AG08396 (cell line): ENCODE data around the gene IL22RA1.
A peak's percentile ranks its signal among the peaks of the same experiment; 100 is the strongest.

Experiments used
- DNase-seq: peaks from one replicate; pipeline ENCODE4 v3.0.0; 2012; ENCODE audit warnings: low spot score, mixed read lengths

Gene IL22RA1

DNA sequence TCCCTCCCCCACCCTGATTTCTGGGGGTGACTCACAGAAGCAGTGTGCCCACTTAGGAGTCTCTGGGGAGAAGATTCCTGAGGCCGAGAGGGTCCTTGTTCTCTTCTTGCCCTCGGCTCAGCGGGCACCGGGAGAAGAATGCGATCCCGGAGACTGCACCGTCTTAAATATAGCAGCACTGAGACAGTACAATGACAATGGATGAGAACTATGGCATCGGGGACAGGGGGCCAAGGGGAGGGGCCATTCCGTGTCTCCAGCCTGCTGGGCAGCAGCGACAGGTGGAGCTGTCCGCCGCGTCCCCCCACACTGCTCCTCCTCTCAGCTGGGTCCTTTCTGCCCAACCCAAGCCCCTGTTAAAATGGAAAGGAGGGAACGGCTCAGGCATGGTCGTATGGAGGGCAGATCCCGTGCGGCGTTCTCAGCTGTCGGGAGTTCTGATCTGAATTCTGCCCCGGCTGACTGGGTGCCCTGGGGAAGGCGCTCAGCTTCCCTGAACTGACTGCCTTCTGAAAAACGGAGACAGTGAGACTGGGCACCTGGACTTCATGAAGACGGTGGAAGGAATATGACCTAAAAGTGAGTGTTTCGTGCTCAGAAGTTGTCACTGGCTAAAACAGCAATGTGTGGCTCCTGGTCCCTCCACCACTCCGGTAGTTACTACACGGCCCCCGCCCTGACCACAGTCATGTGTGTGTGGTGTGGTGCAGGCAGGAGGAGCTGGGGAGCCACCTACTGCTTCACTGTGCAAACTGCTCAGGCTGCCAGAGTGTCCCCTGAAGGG is 30.8 kb downstream of the IL22RA1 start, which contains the start of gene MYOM3:
Gene MYOM3, minus strand, starts transcription at position 140 of the 784 bp plus-strand sequence. CDS start 3,499 bp downstream, outside the sequence.
- peak; percentile 76 for DNase-seq

- DNase-seq: no peak
Observed at GRCh38 chr1:24111262-24111995, 31.5 kb downstream of the IL22RA1 start.

DNA sequence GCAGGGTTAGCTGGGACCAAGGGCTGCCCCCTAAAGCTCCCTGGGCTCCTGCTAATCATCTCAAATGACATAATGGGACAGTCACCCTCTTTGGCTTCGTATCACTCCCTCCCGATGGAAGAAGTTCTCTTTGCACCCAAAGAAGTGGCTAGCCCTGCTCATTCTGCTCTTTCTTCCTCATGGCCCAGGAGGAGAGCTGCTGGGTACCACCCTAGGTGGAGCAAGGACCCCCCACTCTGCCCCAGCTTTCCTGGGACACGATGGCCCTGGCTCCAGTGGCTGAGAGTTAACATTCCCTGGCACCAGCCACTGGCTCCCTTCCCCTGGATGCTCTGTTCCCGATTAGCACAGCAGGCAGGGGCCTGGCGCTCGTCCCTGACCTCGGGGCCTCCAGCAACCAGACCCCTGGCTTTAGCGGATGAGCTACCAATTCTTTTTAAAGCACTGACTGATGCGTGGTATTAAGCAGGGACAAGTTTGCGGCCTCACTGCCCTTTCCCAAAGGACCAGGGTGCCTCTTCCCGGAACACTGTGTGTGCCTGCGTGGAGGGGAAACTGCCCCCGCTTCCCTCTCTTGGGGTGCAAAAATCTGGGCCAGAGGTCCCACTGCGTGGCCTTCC is 32.2 kb downstream of the IL22RA1 start:
- no peak for DNase-seq

- DNase-seq: no peak
Observed at GRCh38 chr1:24109686-24110475, 33.1 kb downstream of the IL22RA1 start.

- no peak for DNase-seq
Observed at GRCh38 chr1:24109166-24109483, 33.8 kb downstream of the IL22RA1 start.

DNA sequence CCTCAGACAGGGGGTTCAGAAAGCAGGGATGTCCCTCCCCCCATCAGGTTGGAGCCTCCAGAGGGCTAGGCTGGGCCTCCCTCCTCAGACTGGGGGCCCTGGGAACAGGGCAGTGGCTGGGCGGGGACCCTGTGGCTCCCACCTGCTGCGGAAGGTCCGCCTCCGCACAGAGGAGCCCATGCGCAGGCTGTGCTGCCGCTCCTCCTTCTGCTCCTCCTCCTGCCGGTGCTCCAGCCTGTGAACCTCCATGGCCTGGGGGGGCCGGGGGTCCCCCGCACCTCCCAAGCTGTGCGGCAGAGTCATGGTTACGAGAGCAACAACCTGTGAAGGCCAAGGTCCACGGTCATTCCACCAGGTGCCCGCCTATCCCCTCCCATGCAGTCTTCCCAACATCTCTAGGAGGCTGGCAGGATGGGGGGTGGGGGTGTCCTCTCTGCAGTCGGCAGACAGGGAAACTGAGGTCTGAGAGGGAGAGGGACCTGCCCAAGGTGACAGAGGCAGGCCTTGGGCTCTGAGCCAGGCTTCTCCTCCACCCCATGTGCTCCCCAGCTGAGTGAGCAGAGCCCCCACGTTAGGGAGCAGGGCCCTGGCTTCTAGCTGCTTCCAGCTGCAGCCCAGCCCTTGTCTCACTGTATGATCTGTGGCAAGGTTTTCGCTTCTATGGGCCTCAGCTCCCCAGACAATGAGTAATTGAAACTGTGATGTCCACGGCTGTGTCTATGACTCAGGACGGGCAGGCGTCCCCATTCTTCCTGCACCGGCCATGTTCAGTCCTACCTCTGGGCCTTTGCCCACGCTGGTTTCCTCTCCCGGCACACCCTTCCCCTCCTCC is 34.4 kb downstream of the IL22RA1 start:
- DNase-seq: peak; percentile 78

GRCh38 chr1:24107462-24108138 is 35.3 kb downstream of the IL22RA1 start:
- peak; percentile 48 for DNase-seq

DNA sequence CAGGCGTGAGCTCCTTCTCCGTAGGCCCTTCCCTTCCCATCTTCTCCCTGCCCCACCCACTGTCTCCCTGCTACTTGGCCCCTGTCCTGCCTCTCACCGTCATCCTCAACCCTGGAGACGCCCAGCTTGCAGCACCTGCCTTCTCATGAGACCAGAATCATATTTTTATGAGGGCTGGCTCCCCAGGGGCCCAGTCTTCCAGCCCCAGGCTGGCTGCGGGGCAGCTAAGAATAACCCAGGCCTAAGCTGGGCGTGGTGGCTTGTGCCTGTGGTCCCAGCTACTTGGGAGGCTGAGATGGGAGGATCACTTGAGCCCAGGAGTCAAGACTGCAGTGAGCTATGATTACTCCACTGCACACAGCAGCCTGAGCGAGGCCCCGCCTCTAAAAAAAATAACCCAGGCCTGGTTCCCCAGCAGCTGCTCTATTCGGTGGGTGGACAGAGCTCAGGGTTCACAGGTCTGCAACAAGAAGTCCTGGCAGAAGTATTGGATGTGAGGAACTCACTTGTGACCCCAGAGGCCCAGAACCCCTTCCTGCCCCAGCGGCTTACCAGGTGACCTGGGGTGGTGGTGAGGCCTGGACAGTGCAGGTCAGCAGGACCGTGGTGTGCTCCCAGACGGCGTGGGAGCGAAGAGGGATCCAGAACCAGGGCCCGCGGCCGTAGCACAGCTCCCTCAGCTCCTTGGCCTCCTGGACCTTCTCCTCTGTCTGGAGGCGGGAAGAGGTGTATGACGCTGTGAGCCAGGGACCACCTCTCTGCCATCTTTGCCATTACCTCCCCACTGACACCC is 37.4 kb downstream of the IL22RA1 start:
- DNase-seq: no peak

DNA sequence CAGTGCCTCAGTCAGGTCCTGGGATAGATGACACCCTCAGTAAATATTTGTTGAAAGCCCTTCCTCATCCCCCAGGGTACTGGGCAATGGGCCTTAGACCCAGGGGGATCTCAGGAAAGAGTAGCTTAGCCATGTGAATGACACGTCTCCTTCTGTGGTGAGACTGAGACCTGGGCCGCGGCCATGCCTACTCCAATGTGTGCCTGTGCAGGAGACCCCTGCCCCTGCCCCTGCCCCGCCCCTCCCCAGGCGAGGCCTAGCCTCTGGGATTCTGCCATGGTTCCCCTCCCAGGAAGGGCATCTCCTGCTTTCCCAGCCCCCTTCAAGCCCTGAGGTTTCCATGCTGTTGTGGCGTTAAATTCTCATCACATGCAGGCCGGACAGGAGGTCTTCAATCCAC is 38.1 kb downstream of the IL22RA1 start:
- no peak for DNase-seq

DNA sequence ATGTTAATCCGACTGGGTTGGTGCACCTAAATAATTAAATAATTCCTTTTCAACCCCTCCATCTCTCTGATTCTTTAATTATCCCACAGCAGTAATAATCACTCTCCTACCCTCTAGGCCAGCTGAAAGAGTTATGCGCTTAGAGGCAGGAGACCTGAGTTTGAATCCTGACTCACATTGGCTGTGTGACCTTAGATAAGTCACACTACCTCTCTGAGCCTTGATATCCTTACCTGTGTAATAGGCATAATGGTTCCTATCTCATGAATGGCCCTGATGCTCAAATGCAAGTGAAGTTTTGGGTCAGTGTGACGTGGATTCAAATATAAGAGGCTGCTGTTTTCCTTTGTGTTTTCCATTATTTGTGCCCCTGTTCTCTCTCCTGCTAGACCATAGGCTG is 39.1 kb downstream of the IL22RA1 start:
- no peak for DNase-seq

- no peak for DNase-seq
Observed at GRCh38 chr1:24103408-24103807, 39.5 kb downstream of the IL22RA1 start.

- no peak for DNase-seq
Observed at GRCh38 chr1:24102961-24103360, 40.0 kb downstream of the IL22RA1 start.

- no peak for DNase-seq
Observed at GRCh38 chr1:24101796-24102586, 40.9 kb downstream of the IL22RA1 start.

DNA sequence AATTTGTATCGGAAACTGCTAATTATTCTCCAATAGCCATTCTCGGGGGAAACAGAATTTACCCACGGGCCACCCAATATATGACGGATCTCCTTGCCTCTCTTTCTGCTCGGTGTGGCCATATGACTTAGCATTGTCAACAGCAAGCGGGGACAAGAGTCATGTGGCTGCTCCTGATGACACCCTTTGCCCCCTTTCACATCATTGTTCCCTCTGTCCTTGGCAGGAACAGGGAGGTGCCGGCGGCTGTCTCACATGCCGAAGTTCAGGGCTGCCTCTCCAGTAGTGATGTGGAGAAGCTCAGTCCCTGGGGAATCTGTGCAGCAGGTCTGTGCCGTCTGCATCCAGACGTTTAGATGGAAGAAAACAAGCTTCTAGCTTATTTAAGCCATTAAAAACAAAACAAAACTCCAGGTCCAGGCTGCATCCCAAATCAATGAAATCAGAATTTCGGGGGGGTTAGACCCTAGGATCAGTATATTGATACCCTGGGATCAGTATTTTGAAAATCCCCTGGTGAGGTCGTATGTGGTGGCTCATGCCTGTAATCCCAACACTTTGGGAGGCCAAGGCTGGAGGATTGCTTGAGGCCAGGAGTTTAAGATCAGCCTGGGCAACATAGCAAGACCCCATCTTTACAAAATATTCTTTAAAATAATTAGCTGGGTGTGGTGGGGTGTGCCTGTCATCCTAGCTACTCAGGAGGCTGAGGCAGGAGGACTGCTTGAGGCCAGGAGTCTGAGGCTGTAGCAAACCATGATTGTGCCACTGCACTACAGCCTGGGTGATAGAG is 41.8 kb downstream of the IL22RA1 start:
- DNase-seq: no peak

DNA sequence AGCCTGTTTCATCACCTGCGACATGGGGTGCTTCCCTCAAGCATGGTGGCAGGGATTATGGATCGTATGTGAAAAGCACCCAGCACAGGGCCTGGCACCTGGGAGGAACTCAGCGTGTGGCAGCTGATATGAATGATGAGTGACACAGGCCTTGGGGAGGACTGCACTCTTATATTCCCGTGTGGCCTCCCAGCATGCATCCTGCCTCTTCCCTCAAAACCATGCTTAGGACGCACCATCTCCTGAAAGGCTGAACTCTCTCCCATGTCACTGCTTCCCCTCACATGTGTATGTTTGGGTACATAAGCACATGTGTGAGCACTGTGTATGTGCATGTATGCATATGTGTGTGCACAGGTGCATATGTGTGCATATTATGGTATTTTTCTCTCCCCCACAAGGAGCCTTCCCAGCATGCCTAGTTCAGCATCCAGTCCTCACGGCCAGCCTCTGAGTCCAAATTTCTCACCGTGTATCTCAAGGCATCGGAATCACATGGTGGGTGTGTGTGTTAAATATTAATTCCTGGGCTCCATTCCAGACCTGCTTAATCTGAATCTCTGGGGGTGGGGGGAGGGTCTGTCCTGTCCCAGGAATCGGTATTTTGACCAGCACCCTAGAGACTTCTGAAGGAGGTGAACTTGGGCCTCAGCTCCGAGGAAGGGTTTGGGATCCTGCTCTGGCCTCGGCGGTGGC is 43.8 kb downstream of the IL22RA1 start:
- no peak for DNase-seq

DNA sequence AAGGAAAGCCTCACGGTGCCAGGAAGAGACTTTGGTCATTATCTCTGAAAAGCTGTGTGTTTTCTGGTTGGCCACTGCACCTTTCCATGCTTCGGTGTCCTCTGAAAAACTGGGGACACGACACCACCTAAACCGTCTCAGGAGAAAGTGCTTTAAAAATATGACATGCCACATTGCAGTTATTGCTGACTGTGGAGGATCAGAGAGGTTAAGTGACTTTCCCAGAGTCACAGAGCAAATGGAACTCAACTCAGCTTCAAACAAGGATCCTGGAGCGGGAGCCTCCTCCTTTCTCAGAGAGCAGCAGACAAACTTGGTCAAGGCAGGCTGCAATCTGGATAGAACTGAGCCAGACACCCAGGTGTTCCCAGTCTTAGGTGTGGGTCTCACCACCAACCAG is 44.8 kb downstream of the IL22RA1 start:
- no peak for DNase-seq

DNA sequence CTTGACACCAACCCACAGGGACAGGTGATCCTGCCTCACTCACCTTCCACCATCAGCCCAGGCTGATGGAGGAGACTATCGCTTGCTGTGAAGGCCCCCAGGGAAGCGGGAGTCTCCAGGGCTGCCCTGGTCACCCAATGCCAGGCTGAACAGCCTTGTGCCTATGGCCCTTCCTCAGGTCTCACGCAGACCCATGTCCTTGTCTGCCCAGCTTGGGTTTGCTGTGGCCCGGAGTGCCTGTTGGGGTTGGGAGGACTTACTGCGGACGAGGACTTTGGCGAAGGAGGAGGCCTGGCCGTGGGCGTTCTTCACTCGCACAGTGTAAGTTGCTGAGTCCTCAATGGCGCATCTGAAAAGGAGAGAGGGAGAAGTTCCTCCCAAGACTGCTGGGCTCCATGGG is 45.3 kb downstream of the IL22RA1 start:
- no peak for DNase-seq

- no peak for DNase-seq
Observed at GRCh38 chr1:24096739-24097103, 46.2 kb downstream of the IL22RA1 start.
